ENCODE measurements around the gene GLOD4.
"Not testable (repeated sequence)": the region's sequence is repeated elsewhere in the genome, so short reads cannot be mapped to it uniquely, and the experiment has no call there.

GLOD4 gene

GRCh38 chr17:792277-792676 is 10.2 kb upstream of the GLOD4 start:
- H3K27me3 ChIP-seq = no peaks in the 10 kb centered on the region
- peaks cover 7% of the 10 kb centered on the region for H3K36me3 ChIP-seq
- H3K9me3 ChIP-seq = no peaks in the 10 kb centered on the region
- no peaks in the 10 kb centered on the region for H3K4me1 ChIP-seq
- H3K4me3 ChIP-seq (ENCODE audit: low read depth, low read length) = no peak overlapping the region
- TF ChIP-seq CTCF (IDR thresholded peaks at IDR 0.05; ENCODE audit: low read depth, low read length) = no peak
- no peak for DNase-seq

GRCh38 chr17:791829-792228 is 9.7 kb upstream of the GLOD4 start:
- Histone ChIP-seq H3K4me3 (ENCODE audit: low read depth, low read length) (no peak overlapping the region), H3K36me3 (peaks cover 7% of the 10 kb centered on the region), H3K4me1 (no peaks in the 10 kb centered on the region), H3K27me3 (no peaks in the 10 kb centered on the region), H3K9me3 (no peaks in the 10 kb centered on the region)
- DNase-seq = no peak
- TF ChIP-seq CTCF (IDR thresholded peaks at IDR 0.05; ENCODE audit: low read depth, low read length) = no peak

GRCh38 chr17:790874-791247 is 8.8 kb upstream of the GLOD4 start:
- not testable (repeated sequence) for H3K4me1 ChIP-seq; H3K4me3 ChIP-seq (ENCODE audit: low read depth, low read length); H3K36me3 ChIP-seq; H3K9me3 ChIP-seq; DNase-seq; H3K27me3 ChIP-seq

GRCh38 chr17:789931-790873 is 8.1 kb upstream of the GLOD4 start:
- not testable (repeated sequence) for H3K27me3 ChIP-seq; H3K4me3 ChIP-seq (ENCODE audit: low read depth, low read length); H3K4me1 ChIP-seq; DNase-seq; H3K9me3 ChIP-seq; H3K36me3 ChIP-seq

- Histone ChIP-seq H3K9me3 (no peaks in the 10 kb centered on the region), H3K36me3 (peaks cover 7% of the 10 kb centered on the region), H3K4me1 (no peaks in the 10 kb centered on the region), H3K27me3 (no peaks in the 10 kb centered on the region), H3K4me3 (ENCODE audit: low read depth, low read length) (no peak overlapping the region)
- DNase-seq = no peak
- TF ChIP-seq CTCF (IDR thresholded peaks at IDR 0.05; ENCODE audit: low read depth, low read length) = no peak
Observed at GRCh38 chr17:789160-789840, 7.2 kb upstream of the GLOD4 start.

GRCh38 chr17:788551-788950 is 6.5 kb upstream of the GLOD4 start:
- TF ChIP-seq CTCF (IDR thresholded peaks at IDR 0.05; ENCODE audit: low read depth, low read length) = no peak
- no peaks in the 10 kb centered on the region for H3K27me3 ChIP-seq
- no peak overlapping the region for H3K4me3 ChIP-seq (ENCODE audit: low read depth, low read length)
- H3K36me3 ChIP-seq = peaks cover 7% of the 10 kb centered on the region
- DNase-seq = no peak
- H3K9me3 ChIP-seq = no peaks in the 10 kb centered on the region
- no peaks in the 10 kb centered on the region for H3K4me1 ChIP-seq

GRCh38 chr17:787641-788221 is 5.7 kb upstream of the GLOD4 start:
- TF ChIP-seq CTCF (IDR thresholded peaks at IDR 0.05; ENCODE audit: low read depth, low read length) = no peak
- Histone ChIP-seq H3K27me3 (no peaks in the 10 kb centered on the region), H3K4me3 (ENCODE audit: low read depth, low read length) (no peak overlapping the region), H3K36me3 (peaks cover 7% of the 10 kb centered on the region), H3K4me1 (no peaks in the 10 kb centered on the region), H3K9me3 (no peaks in the 10 kb centered on the region)
- DNase-seq = no peak

GRCh38 chr17:785901-786300 is 3.8 kb upstream of the GLOD4 start:
- DNase-seq; H3K36me3 ChIP-seq; H3K27me3 ChIP-seq; H3K9me3 ChIP-seq; H3K4me1 ChIP-seq; H3K4me3 ChIP-seq (ENCODE audit: low read depth, low read length): not testable (repeated sequence)
